ENCODE results near the gene SCIN.

The SCIN gene

DNA sequence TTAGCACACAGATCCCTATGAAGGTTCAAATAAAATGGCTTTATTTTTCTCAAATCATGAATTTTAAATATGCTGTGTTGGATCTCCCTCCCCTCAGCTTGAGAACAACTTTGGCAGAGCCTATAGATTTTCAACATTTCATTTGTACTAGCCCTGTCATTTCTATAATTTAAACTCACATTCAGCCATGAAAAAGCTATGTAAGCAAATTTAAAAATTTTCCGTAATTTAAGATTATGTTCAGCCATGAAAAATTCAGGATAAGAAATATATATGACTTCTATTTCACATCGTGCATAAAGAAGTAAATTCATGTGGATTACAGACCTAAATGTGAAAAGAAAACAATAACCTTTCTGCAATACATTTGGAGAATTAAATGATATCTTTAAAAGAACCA, 36.5 kb upstream of the SCIN start:
- H3K4me3 ChIP-seq (ENCODE audit: low read depth, low read length) = no peak overlapping the region
- TF ChIP-seq, protein P1, sequence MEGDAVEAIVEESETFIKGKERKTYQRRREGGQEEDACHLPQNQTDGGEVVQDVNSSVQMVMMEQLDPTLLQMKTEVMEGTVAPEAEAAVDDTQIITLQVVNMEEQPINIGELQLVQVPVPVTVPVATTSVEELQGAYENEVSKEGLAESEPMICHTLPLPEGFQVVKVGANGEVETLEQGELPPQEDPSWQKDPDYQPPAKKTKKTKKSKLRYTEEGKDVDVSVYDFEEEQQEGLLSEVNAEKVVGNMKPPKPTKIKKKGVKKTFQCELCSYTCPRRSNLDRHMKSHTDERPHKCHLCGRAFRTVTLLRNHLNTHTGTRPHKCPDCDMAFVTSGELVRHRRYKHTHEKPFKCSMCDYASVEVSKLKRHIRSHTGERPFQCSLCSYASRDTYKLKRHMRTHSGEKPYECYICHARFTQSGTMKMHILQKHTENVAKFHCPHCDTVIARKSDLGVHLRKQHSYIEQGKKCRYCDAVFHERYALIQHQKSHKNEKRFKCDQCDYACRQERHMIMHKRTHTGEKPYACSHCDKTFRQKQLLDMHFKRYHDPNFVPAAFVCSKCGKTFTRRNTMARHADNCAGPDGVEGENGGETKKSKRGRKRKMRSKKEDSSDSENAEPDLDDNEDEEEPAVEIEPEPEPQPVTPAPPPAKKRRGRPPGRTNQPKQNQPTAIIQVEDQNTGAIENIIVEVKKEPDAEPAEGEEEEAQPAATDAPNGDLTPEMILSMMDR (IDR thresholded peaks at IDR 0.05; ENCODE audit: low read depth, low read length, missing control alignments) = no peak
- no peaks in the 10 kb centered on the region for H3K27me3 ChIP-seq (replicated peaks)
- H3K27ac ChIP-seq = no peak overlapping the region
- DNase-seq = no peak
- H3K36me3 ChIP-seq (replicated peaks) = no peaks in the 10 kb centered on the region
- in situ Hi-C loops (cut with HindIII; ENCODE audit: low pct_ligation_motif_present, low sequenced_read_pairs) = no loop called here

DNA sequence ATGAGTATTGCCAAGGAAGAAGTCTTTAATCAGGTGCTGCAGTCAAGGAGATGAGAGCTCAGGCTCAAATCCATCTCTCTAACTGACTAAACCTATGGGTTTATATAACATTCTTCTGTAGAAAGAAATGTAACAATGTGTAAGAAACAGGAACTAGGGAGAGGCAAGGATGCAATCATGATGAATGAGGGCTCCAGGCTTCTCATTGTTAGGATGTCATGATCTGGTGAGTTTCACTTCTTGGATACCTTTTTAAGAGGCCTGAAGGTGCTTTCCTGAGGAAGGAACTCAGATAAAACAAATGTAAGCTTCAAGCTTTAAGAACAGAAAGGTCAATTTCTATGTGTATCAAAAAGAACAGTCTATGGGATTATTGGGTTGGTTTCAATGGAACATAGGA, 30.8 kb upstream of the SCIN start:
- TF ChIP-seq, protein P1 (IDR thresholded peaks at IDR 0.05; ENCODE audit: low read depth, low read length, missing control alignments) = no peak
- Histone ChIP-seq H3K27me3 (replicated peaks) (no peaks in the 10 kb centered on the region), H3K27ac (no peak overlapping the region), H3K36me3 (replicated peaks) (no peaks in the 10 kb centered on the region), H3K4me3 (ENCODE audit: low read depth, low read length) (no peak overlapping the region)
- no peak for DNase-seq
- in situ Hi-C loops (cut with HindIII; ENCODE audit: low pct_ligation_motif_present, low sequenced_read_pairs) = no loop called here

DNA sequence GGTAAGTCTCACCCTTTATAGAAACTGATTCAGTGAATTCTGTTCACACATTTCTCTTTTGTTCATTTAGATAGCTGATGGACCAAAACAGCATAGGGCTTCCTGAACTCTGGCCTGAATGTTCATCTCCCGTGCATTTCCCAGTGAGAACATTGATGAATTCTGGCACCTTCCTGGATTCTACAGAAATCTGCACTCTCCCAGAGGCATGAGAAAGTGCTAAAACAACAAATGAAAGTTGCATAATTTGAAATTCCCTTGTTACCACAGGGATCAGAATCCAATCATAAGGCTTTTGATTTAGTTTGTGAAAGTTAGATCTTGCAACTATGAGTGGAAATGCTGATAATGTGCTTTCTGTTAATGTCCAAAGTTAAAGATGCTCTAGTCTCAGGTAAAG, 29.7 kb upstream of the SCIN start:
- DNase-seq = no peak
- TF ChIP-seq, protein P1 (IDR thresholded peaks at IDR 0.05; ENCODE audit: low read depth, low read length, missing control alignments) = no peak
- H3K36me3 ChIP-seq (replicated peaks) = no peaks in the 10 kb centered on the region
- H3K27ac ChIP-seq = no peak overlapping the region
- H3K4me3 ChIP-seq (ENCODE audit: low read depth, low read length) = no peak overlapping the region
- H3K27me3 ChIP-seq (replicated peaks) = no peaks in the 10 kb centered on the region
- in situ Hi-C loops (cut with HindIII; ENCODE audit: low pct_ligation_motif_present, low sequenced_read_pairs) = no loop called here

GRCh38 chr7:12543586-12543985, 26.9 kb upstream of the SCIN start:
- Histone ChIP-seq H3K27me3 (replicated peaks) (no peaks in the 10 kb centered on the region), H3K36me3 (replicated peaks) (no peaks in the 10 kb centered on the region), H3K4me3 (ENCODE audit: low read depth, low read length) (no peak overlapping the region), H3K27ac (no peak overlapping the region)
- no peak for DNase-seq
- in situ Hi-C loops (cut with HindIII; ENCODE audit: low pct_ligation_motif_present, low sequenced_read_pairs) = no loop called here
- TF ChIP-seq, protein P1 (IDR thresholded peaks at IDR 0.05; ENCODE audit: low read depth, low read length, missing control alignments) = no peak

DNA sequence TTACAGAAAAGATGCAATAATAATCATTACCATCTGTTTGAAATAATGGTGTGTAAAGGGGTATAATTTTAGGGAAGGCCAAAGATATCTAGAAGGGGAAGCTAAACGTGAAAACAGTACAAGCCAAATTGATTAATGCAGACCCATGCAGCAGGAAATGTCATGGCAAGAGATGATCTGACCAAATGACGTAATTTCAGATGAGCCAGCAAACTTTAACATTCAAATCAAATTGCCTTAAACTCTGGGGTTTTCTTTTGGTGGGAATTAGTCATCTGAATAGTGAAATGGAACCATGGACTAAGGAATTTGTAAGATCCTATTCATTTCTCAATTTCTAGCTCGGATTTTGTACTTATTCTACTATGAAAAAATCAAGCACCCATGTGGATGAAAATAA, 21.4 kb upstream of the SCIN start:
- Histone ChIP-seq H3K4me3 (ENCODE audit: low read depth, low read length) (no peak overlapping the region), H3K36me3 (replicated peaks) (no peaks in the 10 kb centered on the region), H3K27me3 (replicated peaks) (no peaks in the 10 kb centered on the region), H3K27ac (no peak overlapping the region)
- TF ChIP-seq, protein P1 (IDR thresholded peaks at IDR 0.05; ENCODE audit: low read depth, low read length, missing control alignments) = no peak
- in situ Hi-C loops (cut with HindIII; ENCODE audit: low pct_ligation_motif_present, low sequenced_read_pairs) = no loop called here
- peak; percentile 10 for DNase-seq

GRCh38 chr7:12550956-12551355, 19.6 kb upstream of the SCIN start:
- TF ChIP-seq, protein P1 (IDR thresholded peaks at IDR 0.05; ENCODE audit: low read depth, low read length, missing control alignments) = no peak
- in situ Hi-C loops (cut with HindIII; ENCODE audit: low pct_ligation_motif_present, low sequenced_read_pairs) = no loop called here

More at GRCh38 chr7:12550956-12551355, 19.6 kb upstream of the SCIN start:
- Histone ChIP-seq H3K36me3 (replicated peaks) (no peaks in the 10 kb centered on the region), H3K4me3 (ENCODE audit: low read depth, low read length) (no peak overlapping the region), H3K27me3 (replicated peaks) (no peaks in the 10 kb centered on the region), H3K27ac (no peak overlapping the region)
- peak; percentile 54 for DNase-seq

Data from brain microvascular endothelial cell (primary cell).